PC-9 (cell line): Measurements from ENCODE around the gene SLC17A4.

Experiments
- EZH2 ChIP-seq: fragments of 200-600 bp; sonication (generic); IDR thresholded peaks from 2 replicates; pipeline ENCODE4 v1.8.0; 2017; ENCODE audit warnings: antibody characterized with exemption, low read depth
- TF ChIP-seq, protein P1 (sequence below): fragments of 200-600 bp; sonication (generic); conservative IDR thresholded peaks from 2 replicates; pipeline ENCODE4 v1.6.1; 2017; ENCODE audit warnings: mixed run types, antibody characterized with exemption, mild to moderate bottlenecking, moderate library complexity

DNA sequence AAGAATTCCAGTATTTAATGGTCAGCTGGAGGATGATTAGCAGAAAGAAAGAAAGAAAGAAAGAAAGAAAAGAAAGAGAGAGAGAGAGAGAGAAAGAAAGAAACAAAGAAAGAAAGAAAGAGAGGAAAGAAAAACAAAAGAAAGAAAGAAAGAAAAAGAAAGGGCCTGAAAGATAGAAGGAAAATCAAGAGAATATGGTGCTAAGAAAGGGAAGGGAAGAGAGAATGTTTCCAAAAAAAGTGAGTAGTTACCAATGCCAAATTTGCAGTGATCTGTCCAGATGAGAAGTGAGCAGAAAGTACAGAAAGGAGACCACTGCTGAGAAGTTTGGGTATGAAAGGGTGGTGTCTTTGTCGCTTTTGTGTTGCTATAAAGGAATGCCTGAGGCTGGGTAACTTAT, 26.6 kb downstream of the SLC17A4 start:
- TF ChIP-seq, protein P1, sequence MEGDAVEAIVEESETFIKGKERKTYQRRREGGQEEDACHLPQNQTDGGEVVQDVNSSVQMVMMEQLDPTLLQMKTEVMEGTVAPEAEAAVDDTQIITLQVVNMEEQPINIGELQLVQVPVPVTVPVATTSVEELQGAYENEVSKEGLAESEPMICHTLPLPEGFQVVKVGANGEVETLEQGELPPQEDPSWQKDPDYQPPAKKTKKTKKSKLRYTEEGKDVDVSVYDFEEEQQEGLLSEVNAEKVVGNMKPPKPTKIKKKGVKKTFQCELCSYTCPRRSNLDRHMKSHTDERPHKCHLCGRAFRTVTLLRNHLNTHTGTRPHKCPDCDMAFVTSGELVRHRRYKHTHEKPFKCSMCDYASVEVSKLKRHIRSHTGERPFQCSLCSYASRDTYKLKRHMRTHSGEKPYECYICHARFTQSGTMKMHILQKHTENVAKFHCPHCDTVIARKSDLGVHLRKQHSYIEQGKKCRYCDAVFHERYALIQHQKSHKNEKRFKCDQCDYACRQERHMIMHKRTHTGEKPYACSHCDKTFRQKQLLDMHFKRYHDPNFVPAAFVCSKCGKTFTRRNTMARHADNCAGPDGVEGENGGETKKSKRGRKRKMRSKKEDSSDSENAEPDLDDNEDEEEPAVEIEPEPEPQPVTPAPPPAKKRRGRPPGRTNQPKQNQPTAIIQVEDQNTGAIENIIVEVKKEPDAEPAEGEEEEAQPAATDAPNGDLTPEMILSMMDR, result no peak
- no peak for TF ChIP-seq EZH2
